Measurements from ENCODE around the gene IFTAP. TPM values are rescaled to one million over a fixed set of nuclear protein-coding genes. Genes with fewer than 3 reads are reported as not detected.
"Not testable (repeated sequence)": the region's sequence is repeated elsewhere in the genome, so short reads cannot be mapped to it uniquely, and the experiment has no call there.

The IFTAP gene
- total RNA-seq, 2 experiments from 2014 or later, result 0.75 to 1.7 TPM

- Mint-ChIP-seq H3K4me3 (no peak overlapping the region), H3K27ac (no peak overlapping the region), H3K9me3 (no peaks in the 10 kb centered on the region), H3K36me3 (ENCODE audit: low read depth) (no peaks in the 10 kb centered on the region), H3K27me3 (peaks cover 10% of the 10 kb centered on the region), H3K4me1 (peaks cover 2% of the 10 kb centered on the region)
- ChIA-PET CTCF (no interaction called here), POLR2A (no interaction called here)
- no peak for DNase-seq
Observed at GRCh38 chr11:36628141-36628540, 33.8 kb downstream of the IFTAP start.

- Mint-ChIP-seq H3K4me1 (peaks cover 2% of the 10 kb centered on the region), H3K4me3 (no peak overlapping the region), H3K9me3 (no peaks in the 10 kb centered on the region), H3K36me3 (ENCODE audit: low read depth) (no peaks in the 10 kb centered on the region), H3K27me3 (peaks cover 10% of the 10 kb centered on the region), H3K27ac (no peak overlapping the region)
- CTCF ChIA-PET, result no interaction called here
- no peak for DNase-seq
- POLR2A ChIA-PET, result no interaction called here
Observed at GRCh38 chr11:36628765-36629244, 34.5 kb downstream of the IFTAP start.

- no peak for DNase-seq
- Mint-ChIP-seq H3K36me3 (ENCODE audit: low read depth) (no peaks in the 10 kb centered on the region), H3K9me3 (no peaks in the 10 kb centered on the region), H3K4me3 (no peak overlapping the region), H3K27me3 (peaks cover 12% of the 10 kb centered on the region), H3K27ac (no peak overlapping the region), H3K4me1 (peaks cover 2% of the 10 kb centered on the region)
- POLR2A ChIA-PET, result no interaction called here
- CTCF ChIA-PET, result no interaction called here
Observed at GRCh38 chr11:36631774-36632173, 37.5 kb downstream of the IFTAP start.

- ChIA-PET POLR2A (no interaction called here), CTCF (no interaction called here)
- peaks cover 2% of the 10 kb centered on the region for H3K4me1 Mint-ChIP-seq
- no peak overlapping the region for H3K27ac Mint-ChIP-seq
- peaks cover 11% of the 10 kb centered on the region for H3K27me3 Mint-ChIP-seq
- H3K4me3 Mint-ChIP-seq, result no peak overlapping the region
- no peaks in the 10 kb centered on the region for H3K36me3 Mint-ChIP-seq (ENCODE audit: low read depth)
- H3K9me3 Mint-ChIP-seq, result no peaks in the 10 kb centered on the region
- DNase-seq, result no peak
Observed at GRCh38 chr11:36635066-36635862, 41.0 kb downstream of the IFTAP start.

GRCh38 chr11:36638556-36638955 is 44.3 kb downstream of the IFTAP start:
- Mint-ChIP-seq H3K4me1 (no peaks in the 10 kb centered on the region), H3K36me3 (ENCODE audit: low read depth) (no peaks in the 10 kb centered on the region), H3K4me3 (no peak overlapping the region), H3K9me3 (no peaks in the 10 kb centered on the region), H3K27ac (no peak overlapping the region), H3K27me3 (peaks cover 11% of the 10 kb centered on the region)
- ChIA-PET POLR2A (no interaction called here), CTCF (no interaction called here)
- DNase-seq, result no peak

- no peaks in the 10 kb centered on the region for H3K4me1 Mint-ChIP-seq
- no peak for DNase-seq
- H3K4me3 Mint-ChIP-seq, result no peak overlapping the region
- POLR2A ChIA-PET, result no interaction called here
- H3K27ac Mint-ChIP-seq, result no peak overlapping the region
- H3K36me3 Mint-ChIP-seq (ENCODE audit: low read depth), result no peaks in the 10 kb centered on the region
- H3K27me3 Mint-ChIP-seq, result peaks cover 6% of the 10 kb centered on the region
- no peaks in the 10 kb centered on the region for H3K9me3 Mint-ChIP-seq
- CTCF ChIA-PET, result no interaction called here
Observed at GRCh38 chr11:36657610-36658267, 63.4 kb downstream of the IFTAP start.

- CTCF ChIA-PET; DNase-seq; H3K4me1 Mint-ChIP-seq; H3K9me3 Mint-ChIP-seq; H3K36me3 Mint-ChIP-seq (ENCODE audit: low read depth); H3K4me3 Mint-ChIP-seq; H3K27ac Mint-ChIP-seq; POLR2A ChIA-PET; H3K27me3 Mint-ChIP-seq: not testable (repeated sequence)
Observed at GRCh38 chr11:36661359-36661758, 67.1 kb downstream of the IFTAP start.

- Mint-ChIP-seq H3K27ac (no peak overlapping the region), H3K27me3 (no peaks in the 10 kb centered on the region), H3K4me3 (no peak overlapping the region), H3K4me1 (no peaks in the 10 kb centered on the region), H3K9me3 (no peaks in the 10 kb centered on the region), H3K36me3 (ENCODE audit: low read depth) (no peaks in the 10 kb centered on the region)
- POLR2A ChIA-PET, result no interaction called here
- CTCF ChIA-PET, result interaction anchor here (2.0 to 4.6 kb wide), 2 partner anchors 108 to 381 kb away, joined by 5 to 30 read pairs; no protein-coding TSS in a partner anchor
- DNase-seq, result no peak
Observed at GRCh38 chr11:36672815-36673450, 78.6 kb downstream of the IFTAP start.

GRCh38 chr11:36679547-36679946 is 85.2 kb downstream of the IFTAP start:
- H3K4me1 Mint-ChIP-seq; H3K4me3 Mint-ChIP-seq; H3K27ac Mint-ChIP-seq; CTCF ChIA-PET; H3K36me3 Mint-ChIP-seq (ENCODE audit: low read depth); POLR2A ChIA-PET; H3K9me3 Mint-ChIP-seq; DNase-seq: not testable (repeated sequence)
- H3K27me3 Mint-ChIP-seq, result peaks cover 11% of the 10 kb centered on the region

- ChIA-PET POLR2A (no interaction called here), CTCF (no interaction called here)
- H3K9me3 Mint-ChIP-seq, result no peaks in the 10 kb centered on the region
- no peaks in the 10 kb centered on the region for H3K36me3 Mint-ChIP-seq (ENCODE audit: low read depth)
- no peak overlapping the region for H3K27ac Mint-ChIP-seq
- H3K4me3 Mint-ChIP-seq, result no peak overlapping the region
- H3K4me1 Mint-ChIP-seq, result no peaks in the 10 kb centered on the region
- H3K27me3 Mint-ChIP-seq, result peaks cover 36% of the 10 kb centered on the region
- DNase-seq, result no peak
Observed at GRCh38 chr11:36683818-36684217, 89.5 kb downstream of the IFTAP start.

GRCh38 chr11:36684840-36685801 is 90.8 kb downstream of the IFTAP start:
- ChIA-PET CTCF (interaction anchor here (0.6 kb wide), 1 partner anchor 62 kb away, joined by 3 read pairs; no protein-coding TSS in a partner anchor), POLR2A (no interaction called here)
- H3K9me3 Mint-ChIP-seq, result no peaks in the 10 kb centered on the region
- H3K4me1 Mint-ChIP-seq, result no peaks in the 10 kb centered on the region
- H3K36me3 Mint-ChIP-seq (ENCODE audit: low read depth), result no peaks in the 10 kb centered on the region
- DNase-seq, result no peak
- H3K4me3 Mint-ChIP-seq, result no peak overlapping the region
- H3K27ac Mint-ChIP-seq, result no peak overlapping the region
- H3K27me3 Mint-ChIP-seq, result peaks cover 42% of the 10 kb centered on the region

- Mint-ChIP-seq H3K4me3 (no peak overlapping the region), H3K4me1 (no peaks in the 10 kb centered on the region), H3K36me3 (ENCODE audit: low read depth) (no peaks in the 10 kb centered on the region), H3K9me3 (no peaks in the 10 kb centered on the region), H3K27ac (no peak overlapping the region), H3K27me3 (peaks cover 44% of the 10 kb centered on the region)
- no peak for DNase-seq
- CTCF ChIA-PET, result no interaction called here
- POLR2A ChIA-PET, result no interaction called here
Observed at GRCh38 chr11:36688132-36688531, 93.8 kb downstream of the IFTAP start.

Measured in activated CD4-positive, alpha-beta memory T cell treated with anti-CD3 and anti-CD28 coated beads, Interleukin-2, amount 10 ng/mL, durations not matched to agents 7 days and 5 days (primary cell).